COLO829 (cell line): ENCODE results near the gene PTGR3.
A peak's percentile ranks its signal among the peaks of the same experiment; 100 is the strongest.
"Not testable (repeated sequence)": the region's sequence is repeated elsewhere in the genome, so short reads cannot be mapped to it uniquely, and the experiment has no call there.

Experiments
- DNase-seq: peaks from one replicate; pipeline ENCODE4 v3.0.0; 2012; ENCODE audit warnings: low spot score

Gene PTGR3

DNA sequence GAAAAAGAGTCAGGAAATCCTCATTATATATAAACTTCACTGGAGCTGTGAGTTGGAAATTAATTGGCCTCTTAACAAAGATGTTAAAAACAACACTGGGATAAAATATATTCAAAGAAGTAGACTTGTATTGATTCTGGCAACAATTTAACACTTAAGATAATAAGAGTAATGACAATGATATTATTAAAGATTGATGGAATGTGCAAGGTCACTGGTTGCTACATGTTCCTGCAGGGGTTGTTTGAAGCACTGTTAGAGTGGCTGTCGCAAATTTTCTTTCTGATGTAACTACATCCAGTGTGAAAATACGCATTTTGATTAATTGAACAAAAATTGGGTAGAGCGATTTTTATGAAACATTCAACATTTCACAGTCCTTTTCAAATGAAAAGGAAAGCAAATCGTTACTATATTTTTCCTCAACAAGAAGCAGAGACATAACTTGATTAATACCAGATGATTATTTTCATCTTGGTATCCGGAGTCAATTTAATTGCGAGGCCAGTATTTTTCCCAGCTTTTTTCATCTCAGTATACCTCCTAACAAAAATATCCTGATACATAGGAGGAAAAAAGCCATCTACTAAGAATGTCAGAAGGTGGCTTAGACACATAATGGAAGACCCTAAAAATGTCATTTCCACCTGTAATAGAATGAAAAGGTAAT, 6.1 kb downstream of the PTGR3 start:
- no peak for DNase-seq

DNA sequence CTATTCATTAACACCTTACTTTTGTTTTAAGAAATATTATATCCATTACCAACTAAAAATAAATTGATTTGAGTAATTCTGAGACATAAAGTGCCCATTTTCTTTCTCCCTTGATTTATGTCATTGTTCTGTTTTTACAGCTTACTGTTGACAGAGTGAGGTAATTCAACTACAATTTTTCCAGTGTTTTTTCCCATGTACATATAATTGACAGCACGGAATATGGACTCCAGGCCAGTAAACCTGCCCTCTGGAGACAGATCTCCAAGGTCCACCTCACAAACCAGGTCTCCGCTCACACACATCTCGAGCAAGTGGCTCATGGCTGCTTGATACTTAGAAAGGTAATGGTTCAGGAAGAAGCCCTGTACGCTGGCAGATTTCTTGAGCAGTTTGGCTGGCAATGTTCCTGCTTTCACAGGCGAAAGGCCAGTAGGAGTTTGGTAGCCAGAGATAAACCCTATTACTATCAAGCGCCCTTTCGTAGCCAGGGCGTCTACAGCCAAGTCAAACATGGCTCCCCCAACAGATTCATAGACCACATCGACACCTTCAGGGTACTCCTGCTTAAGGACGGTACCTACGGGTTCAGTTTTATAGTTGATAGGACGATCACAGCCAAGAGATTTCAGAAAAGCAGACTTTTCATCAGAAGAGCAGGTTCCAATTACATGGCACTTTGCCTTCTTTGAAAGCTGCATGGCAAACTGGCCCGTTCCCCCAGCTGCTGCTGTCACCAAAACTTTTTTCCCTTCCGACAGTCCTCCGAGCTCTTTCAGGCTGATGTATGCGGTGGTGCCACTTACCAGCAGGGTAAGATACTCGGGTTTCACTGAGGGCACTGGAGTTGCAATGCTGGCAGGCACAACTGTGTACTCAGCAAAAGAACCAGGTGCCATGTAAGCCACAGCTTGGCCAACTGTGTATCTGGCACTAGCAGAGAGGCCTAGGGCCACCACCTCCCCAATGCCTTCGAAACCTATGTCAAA, 7.4 kb downstream of the PTGR3 start:
- DNase-seq, result no peak

DNA sequence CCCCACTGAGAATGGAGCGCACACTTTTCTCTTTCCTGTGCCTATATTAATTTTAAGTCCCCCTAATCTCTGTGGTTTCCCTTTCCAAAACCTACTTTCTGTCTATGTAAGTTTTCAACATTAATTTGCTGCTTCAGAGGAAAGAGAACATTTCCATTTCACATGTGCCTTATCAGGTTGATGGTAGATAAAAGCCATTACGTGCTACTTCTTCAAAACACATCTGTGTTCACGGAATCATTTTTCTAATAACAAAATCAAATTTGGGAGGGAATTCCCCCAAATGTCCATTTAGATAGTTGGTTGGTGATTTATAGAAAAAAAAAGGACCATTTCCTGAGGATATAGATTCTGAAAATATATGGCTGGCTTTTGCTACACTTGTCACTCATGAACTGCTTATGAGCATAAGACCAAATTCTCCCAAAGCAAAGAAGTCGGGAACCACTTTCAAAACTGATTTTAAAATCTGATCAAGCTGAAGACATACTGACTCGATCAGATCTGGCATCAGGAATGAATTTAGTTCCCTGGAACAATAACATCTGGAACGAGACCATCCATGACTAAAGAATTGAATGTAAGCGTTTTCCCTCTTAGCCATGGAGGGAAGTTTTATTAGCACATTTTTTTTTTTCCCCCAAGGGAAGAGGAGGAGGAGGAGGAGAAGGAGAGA, 8.2 kb downstream of the PTGR3 start:
- DNase-seq, result no peak

DNA sequence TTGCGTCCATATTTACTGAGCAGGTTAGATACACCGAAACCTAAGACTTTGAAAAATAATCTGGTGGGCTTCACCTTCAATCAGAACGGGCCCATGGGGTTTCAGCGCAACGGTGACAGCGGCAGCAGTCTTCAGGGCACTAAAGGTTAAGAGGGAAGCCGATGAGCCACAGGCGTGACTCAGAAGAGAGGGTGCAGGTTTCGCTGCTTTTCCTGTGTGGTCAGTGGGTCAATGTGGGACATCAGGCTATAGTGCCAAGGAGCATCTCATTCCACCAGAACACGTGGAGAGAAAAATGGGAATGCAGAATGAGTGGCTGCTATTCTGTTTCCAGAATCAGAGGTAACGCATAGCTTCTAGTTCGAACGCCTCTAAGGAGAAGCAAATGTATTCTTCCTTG, 8.9 kb downstream of the PTGR3 start:
- DNase-seq, result no peak

DNA sequence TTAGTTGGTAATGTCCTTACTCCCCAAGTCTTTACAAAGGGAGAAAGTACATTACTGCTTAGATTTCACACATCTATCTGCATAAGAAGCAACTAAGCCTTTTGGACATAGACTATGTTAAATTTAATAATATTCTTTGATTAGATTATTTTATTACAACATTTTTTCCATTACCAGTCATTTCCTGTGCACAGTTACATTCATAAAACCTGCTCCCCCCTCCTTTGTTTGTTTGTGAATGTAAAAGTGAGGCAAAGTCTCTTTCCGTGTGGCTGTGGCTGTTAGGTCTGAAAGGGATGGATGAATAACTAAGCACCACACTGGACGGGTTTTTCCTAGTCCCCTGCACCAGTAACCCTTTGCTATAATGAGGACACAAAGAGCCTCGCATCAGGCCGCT, 9.6 kb downstream of the PTGR3 start:
- no peak for DNase-seq

DNA sequence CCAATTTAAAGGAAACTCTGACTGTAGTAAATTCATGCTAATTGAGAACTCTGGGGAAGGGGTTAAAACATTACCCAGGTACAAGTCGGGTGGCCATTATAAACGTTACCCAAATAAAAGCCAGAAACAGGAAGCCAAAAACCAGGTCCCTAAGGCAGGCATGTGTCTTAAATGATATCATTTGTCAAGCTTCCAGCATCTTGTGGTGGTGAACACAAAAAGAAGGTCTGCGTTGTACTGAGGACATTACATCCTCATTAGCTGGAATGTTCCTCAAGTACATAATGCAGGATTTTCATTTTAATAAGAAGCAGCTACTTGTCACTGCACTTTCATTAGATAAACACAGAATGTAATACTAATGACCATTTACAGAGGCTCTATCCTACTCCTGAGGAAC, 10.9 kb downstream of the PTGR3 start:
- DNase-seq, result no peak

DNA sequence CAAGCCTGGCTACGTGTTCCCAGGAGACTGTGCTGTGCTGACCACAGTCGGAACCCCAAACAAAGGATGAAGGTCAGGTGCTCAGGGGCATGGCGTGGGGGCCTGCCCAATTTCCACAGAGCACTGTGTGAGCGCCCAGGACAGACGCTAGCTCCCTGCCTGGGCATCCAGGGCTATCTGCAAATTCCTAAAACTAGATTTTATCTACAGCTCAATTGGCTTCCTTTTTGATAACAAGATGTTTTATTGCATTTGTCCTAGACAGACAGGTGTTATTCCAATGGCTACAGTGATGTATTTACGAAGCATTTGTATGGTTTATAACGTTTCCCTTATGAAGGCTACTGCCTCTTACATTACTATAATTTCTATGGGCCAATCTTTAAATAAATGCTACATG, 16.0 kb downstream of the PTGR3 start:
- no peak for DNase-seq

DNA sequence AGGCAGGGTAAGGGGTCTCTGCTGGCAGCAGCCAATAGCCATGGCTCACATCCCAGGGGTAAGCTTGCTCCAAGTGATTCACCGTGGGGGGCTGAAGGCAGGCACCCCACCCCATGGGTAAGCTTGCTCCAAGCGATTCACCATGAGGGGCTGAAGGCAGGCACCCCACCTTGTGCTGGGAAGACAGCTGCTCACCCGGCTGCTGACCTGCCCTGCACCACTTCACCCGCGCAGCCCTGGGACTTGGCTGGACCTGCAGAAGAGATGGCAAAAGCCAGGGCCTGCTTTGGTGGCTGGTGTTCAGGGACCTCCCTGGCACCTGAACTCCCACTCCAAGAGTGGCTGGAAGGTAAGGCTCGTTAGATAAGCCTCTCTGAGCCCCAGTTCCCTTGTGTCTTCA, 19.2 kb downstream of the PTGR3 start:
- DNase-seq, result no peak

DNA sequence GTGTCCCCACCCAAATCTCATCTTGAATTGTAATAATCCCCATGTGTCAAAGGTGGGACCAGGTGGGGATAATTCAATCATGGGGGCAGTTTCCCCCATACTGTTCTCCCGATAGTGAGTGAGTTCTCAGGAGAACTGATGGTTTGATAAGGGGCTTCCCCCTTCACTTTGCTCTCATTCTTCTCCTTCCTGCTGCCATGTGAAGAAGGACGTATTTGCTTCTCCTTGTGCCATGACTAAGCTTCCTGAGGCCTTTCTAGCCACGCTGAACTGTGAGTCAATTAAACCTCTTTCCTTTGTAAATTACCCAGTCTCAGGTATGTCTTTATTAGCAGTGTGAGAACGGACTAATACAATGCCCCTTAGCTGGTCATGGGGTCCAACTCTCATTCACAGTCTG, 21.2 kb downstream of the PTGR3 start:
- DNase-seq, result not testable (repeated sequence)

DNA sequence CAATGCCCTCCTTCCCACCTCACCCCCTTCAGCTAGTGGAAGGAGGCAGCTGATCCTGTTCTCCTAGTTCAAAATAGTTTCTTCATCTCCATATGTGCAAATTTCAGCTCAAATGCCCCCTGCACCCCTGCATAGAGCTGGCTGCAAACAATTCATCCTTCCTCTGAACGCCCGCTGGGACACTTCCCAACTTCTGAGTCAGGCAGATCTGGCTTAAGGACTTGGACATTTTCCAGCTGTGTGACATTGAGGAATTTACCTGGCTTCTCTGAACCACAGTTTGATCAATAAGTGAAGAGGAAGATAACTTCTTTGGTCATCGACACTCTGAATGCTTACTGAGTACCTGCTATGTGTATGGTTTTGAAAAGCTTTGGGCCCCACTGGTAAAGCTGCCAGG, 23.5 kb downstream of the PTGR3 start:
- DNase-seq, result no peak

DNA sequence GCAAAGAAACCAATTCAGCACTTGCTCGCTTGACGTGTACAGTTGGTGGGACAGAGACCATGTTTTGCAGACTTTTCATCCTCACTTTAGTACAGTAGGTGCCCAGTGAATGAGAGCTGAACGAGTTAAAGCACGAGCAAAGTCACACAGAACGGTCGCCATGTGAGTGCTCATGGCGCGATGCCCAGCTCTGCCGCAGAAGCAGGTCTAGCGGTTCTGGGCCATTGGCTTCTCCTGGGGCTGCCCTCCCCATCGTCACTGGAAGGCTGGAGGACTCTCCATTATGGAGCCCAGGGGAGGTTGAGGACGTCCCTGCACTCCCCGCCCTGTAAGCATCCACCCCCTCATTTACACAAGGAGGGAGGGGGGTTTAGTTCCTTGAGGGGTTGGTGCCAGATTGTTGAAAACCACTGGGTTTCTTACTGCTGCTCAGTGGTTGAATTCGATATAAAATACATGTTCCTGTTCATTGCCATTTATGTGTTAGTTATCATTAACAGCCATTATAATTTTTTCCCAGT, 24.9 kb downstream of the PTGR3 start:
- DNase-seq, result no peak

DNA sequence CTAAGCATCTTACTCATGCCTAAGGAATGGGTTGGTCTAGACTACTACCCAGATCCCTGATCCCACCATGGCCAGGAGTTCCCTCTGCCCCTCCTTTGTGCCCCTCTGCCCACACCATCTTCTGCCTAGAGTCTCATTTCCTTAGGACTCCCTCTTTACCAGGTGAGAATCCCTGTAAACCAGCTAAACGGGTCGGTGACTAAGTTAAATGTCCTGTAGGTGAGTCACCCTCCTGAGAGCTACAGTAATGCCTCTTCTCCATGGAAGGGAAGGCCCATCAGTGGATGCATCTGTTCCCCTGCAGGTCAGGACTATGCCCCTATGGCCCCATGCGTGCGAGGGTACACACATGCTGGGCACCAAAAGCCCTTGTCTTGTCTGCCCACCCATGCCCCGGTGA, 25.4 kb downstream of the PTGR3 start:
- DNase-seq, result no peak

DNA sequence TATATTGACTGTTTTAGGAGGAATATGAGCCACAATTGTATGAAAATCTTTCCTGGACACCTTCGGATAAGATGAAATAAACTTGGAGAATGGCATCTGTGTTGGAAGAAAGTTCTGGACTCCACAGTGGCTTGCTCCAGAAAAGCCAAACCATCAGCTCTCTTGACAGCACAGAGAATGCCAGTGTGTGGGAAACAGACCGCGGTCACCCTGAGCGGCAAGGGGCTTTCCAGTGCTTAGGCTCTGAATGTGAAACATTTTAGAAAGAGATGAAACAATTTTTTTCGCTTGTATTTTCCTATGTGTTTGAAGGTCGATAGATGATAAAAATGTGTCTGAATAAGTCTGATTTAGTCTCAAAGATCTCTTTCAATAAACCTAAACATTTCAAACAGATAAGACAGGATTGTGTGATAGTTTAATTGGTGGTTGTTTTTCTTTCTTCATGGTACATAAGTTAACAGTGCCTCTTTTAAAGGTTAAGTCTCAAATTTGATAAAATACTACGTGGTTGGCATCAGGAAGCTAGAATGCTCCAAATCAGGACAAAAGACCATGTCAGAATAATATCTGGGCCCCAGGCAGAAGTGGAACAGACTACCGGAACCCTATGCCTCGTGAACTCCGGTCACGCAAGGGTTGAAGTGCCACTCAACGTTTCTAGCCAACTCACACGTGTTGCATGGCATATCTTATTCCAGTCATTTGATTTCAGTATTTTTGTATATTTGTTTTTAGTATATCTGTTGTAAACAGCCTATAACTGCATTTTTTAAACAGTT, 28.9 kb downstream of the PTGR3 start:
- DNase-seq, result peak; percentile 70

DNA sequence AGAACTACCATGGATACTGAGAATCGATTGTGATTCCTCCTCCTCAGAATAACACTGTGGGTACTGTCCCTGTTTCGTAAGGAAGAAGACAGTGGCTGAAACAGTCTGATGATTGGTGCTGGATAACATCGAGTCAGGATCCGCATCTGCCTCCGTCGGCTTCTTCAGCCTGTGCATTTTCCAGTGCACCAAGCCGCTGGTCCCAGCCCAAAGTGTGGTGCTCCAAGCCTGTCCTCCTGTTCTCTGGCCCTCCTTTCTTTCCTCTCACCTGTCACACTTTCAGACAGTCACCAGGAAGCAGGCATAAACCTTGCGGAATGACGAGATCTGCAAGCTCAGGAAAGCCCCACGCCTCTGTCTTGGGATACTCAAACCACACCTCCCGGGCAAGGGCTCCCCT, 30.6 kb downstream of the PTGR3 start:
- DNase-seq, result no peak

DNA sequence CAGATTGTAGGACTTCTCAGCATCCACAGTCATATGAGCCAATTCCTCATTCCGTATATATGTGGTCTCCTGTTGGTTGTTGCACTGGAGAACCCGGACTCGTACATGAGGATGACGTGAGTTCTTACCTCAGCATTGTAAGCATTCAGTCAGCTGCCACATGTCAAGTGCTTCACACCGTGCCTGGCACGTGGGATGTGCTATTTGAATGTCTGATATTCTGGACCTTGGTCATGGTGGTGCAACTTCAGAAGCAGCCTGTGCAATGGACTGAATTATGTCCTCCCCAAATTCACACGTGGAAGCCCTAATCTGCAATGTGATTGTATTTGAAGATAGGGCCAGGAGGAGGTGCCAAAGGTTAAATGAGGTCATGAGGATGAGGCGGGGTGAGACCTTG, 32.1 kb downstream of the PTGR3 start:
- no peak for DNase-seq

DNA sequence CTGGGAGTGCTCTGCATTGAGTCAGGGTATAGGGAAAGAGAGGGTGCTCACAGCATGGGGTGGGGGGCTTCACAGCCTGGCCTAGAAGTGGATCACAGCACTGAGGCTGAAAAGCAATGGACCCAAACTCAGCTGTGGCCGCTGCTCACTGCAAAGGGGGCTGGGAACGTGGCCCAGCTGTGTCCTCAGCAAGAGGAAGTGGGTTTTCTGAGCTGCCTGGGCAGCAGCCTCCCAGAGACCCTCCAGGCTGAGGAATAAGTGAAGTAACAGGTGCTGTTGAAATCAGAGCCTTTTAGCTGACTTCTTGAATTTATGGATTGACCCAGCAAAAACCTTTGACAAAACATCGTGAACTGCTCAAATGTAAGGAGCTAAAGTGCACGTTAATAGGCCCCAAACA, 35.2 kb downstream of the PTGR3 start:
- no peak for DNase-seq

DNA sequence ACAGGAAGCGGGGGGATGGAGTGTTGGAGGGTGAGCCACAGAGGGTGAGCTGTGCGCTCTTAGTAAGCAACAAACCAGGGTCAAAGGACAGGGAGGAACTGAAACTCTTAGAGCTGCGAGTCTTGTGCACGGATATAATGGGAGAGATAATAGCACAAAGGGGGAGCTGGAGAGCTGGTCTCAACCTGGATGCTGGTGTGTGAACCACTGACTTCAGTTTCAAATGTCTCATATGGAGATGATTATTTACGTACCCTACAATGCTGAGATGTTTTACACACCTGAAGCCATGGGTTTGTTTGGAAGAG, 35.9 kb downstream of the PTGR3 start:
- no peak for DNase-seq

DNA sequence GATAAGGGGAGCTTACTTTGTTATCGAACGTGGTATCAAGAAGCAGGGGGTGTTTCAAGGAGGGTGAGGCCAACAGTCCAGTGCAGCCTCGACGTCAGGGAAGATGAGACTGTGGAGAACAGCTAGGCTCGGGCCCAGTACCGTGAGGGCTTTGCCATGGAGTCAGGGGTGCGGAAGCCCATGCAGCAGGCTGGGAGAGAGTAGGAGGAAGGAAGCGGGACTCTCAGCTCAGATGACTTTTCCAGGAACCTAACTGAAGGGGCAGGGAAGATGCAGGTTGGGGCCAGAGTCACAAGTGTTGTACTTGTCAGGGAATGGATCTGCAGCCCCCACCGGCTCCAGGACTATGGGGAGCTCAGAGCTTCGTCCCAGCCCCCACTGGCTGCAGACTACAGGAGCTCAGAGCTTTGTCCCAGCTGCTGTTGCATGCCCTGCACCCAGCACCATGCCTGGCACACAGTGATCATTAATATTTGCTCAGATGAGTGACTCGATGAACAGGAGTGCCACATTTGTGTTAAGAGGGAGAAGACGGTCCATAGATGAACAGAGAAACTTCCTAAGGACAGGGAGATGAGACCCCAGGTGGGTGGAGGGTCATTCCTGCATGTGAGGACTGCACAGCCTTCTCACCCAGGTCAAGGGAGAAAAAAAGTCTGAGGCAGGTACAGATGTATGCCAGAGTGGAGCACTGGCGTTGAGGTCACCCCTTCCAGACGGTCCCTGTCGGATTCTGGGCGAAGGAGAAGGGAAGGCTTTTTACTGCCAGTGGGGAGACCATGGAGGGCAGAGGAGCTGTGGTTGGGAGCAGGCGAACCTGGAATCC, 36.4 kb downstream of the PTGR3 start:
- no peak for DNase-seq

DNA sequence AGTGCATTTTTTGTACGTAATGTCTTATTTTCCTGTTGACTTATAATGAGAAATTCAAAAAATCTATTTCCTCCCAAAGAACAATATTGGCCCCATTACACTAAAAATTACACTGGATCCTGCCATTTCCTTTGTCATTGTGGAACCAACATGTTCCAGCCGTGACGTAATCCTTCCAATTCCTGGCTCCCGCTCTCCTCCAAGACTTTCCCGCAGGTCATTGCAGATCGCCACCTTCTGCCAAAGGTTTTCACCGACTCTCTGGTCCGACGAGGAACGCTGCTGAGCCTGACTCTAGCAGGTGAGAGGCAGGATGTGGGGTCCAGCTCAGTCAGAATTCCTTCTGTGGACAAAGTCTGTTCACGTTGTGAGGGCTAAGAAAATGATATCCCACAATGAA, 38.0 kb downstream of the PTGR3 start:
- no peak for DNase-seq

DNA sequence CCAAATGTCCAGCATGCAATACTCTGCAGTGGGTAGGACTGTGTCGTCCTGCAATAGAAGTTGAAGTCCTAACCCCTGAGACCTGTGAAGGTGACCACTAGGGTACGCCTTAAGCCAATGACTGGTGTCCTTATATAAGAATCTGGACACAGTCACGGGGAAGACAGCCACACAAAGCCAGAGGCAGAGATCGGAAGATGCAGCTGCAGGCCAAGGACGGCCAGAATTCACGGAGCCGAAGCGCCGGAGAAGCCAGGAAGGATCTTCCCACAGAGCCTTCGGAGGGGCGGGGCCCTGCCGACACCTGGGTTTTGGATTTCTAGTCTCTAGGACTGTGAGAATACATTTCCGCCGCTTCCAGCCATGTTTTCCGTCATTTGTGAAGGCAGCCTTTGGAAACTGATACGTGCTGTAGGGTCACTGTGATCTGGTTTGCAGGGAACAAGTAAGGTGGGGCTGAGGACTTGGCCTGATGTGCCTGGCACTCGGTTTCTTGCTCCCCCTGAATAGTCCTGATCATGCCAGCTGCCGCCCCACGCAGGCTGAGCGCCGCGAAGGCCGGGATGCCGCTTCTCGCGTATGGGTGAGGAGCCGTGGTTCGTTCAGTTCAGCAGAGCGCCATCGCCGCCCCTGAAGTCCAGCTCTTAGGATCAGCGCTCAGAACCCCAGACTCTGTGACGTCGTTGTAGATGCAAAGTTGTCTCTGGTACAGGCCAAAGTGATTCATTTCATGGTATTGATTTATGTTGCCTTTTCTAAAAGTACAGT, 38.7 kb downstream of the PTGR3 start:
- DNase-seq, result no peak
